Endothelial cell of umbilical vein (primary cell): ENCODE results near the gene GGNBP2. TPM values are rescaled to one million over a fixed set of nuclear protein-coding genes. Genes with fewer than 3 reads are reported as not detected.

Experiments used
- BruUV-seq: library from RNA; stranded (reverse); fragments of 400-500 nt; replicated peaks from 2 replicates; lab custom pipeline; 2021; lab: Mats Ljungman, UMichigan
- CTCF ChIA-PET: fragments of 300-600, 350-600 bp; sonication (Branson Sonifier 250); formaldehyde crosslinking; loops from one replicate; lab custom pipeline; 2021; ENCODE audit warnings: antibody characterized with exemption, inconsistent platforms; lab: Charles Lee
- POLR2A ChIA-PET: fragments of 300-600, 350-600 bp; sonication (Branson Sonifier 250); formaldehyde crosslinking; loops from one replicate; lab custom pipeline; 2021; ENCODE audit warnings: antibody characterized with exemption, inconsistent platforms; lab: Charles Lee
- DNase-seq: peaks from one replicate; pipeline ENCODE4 v3.0.0-alpha.2; 2011; ENCODE audit warnings: low read depth, low spot score
- FAIRE-seq: peaks from 2 replicates; lab custom pipeline; 2011; peaks lifted over from hg19 to GRCh38; lab: Jason Lieb, UNC
- H2AFZ ChIP-seq: 2 replicates; pipeline ENCODE4 v1.6.0; 2012; ENCODE audit warnings: low read depth, low read length, control low read depth, inconsistent platforms
- H3K27ac ChIP-seq: 2 replicates; pipeline ENCODE4 v1.5.1; 2011; ENCODE audit warnings: low read depth, mild to moderate bottlenecking, control low read depth, low read length, moderate library complexity; ENCODE audit not compliant: insufficient read depth
- H3K27me3 ChIP-seq, 2 experiments: 2 replicates each; pipeline versions ENCODE4 v1.6.0 to v1.6.1; 2011; ENCODE audit warnings: low read length in 2 of 2, mixed read lengths in 1 of 2; ENCODE audit not compliant: control insufficient read depth in 2 of 2, insufficient read depth in 2 of 2
- H3K36me3 ChIP-seq, 2 experiments: 2 replicates in 1 of 2; 3 replicates in 1 of 2; pipeline ENCODE4 v1.5.1; 2011; ENCODE audit warnings: low read length in 2 of 2, mild to moderate bottlenecking in 1 of 2, moderate library complexity in 1 of 2; ENCODE audit not compliant: control insufficient read depth in 2 of 2, insufficient read depth in 2 of 2; ENCODE audit errors: extremely low read depth in 1 of 2
- H3K4me1 ChIP-seq: 3 replicates; pipeline ENCODE4 v1.5.1; 2011; ENCODE audit warnings: mild to moderate bottlenecking, low read length; ENCODE audit not compliant: control insufficient read depth, insufficient read depth; ENCODE audit errors: extremely low read depth
- H3K4me2 ChIP-seq: 2 replicates; pipeline ENCODE4 v1.6.1; 2011; ENCODE audit warnings: low read length, control low read depth, mixed read lengths; ENCODE audit not compliant: insufficient read depth
- H3K4me3 ChIP-seq, 3 experiments: fragments of 200-600 bp in 1 of 3; sonication (generic), shearing (Covaris generic) in 1 of 3; replicated peaks in 1 of 3; 2 replicates each; pipeline ENCODE4 v1.5.1; 2011 to 2016; ENCODE audit warnings: control low read depth in 3 of 3, low read length in 3 of 3, mild to moderate bottlenecking in 2 of 3, inconsistent platforms in 1 of 3, low read depth in 1 of 3, moderate library complexity in 1 of 3; ENCODE audit not compliant: insufficient read depth in 1 of 3
- H3K79me2 ChIP-seq: 2 replicates; pipeline ENCODE4 v1.6.0; 2012; ENCODE audit warnings: low read length, inconsistent platforms; ENCODE audit not compliant: control insufficient read depth, insufficient read depth
- H3K9ac ChIP-seq: replicated peaks from 2 replicates; pipeline ENCODE3; 2011; ENCODE audit warnings: low read length, control low read depth; ENCODE audit not compliant: insufficient read depth; ENCODE audit errors: extremely low read depth
- H3K9me1 ChIP-seq: replicated peaks from 3 replicates; pipeline ENCODE4 v1.6.0; 2011; ENCODE audit warnings: mild to moderate bottlenecking, low read length; ENCODE audit not compliant: control insufficient read depth, insufficient read depth; ENCODE audit errors: extremely low read depth
- H3K9me3 ChIP-seq: replicated peaks from 2 replicates; pipeline ENCODE4 v1.5.1; 2012; ENCODE audit warnings: low read length, inconsistent platforms; ENCODE audit not compliant: control insufficient read depth, insufficient read depth
- H4K20me1 ChIP-seq: replicated peaks from 2 replicates; pipeline ENCODE3; 2011; ENCODE audit warnings: mild to moderate bottlenecking, low read length; ENCODE audit not compliant: control insufficient read depth, insufficient read depth; ENCODE audit errors: extremely low read depth
- CTCF ChIP-seq, 2 donors: IDR thresholded peaks; 1 replicate in 1 of 2; 2 replicates in 1 of 2; pipeline ENCODE4 v1.5.1; 2011; ENCODE audit warnings: low read length in 2 of 2, mild to moderate bottlenecking in 2 of 2, moderate library complexity in 2 of 2, control low read depth in 1 of 2, inconsistent platforms in 1 of 2, low read depth in 1 of 2; ENCODE audit not compliant: insufficient read depth in 1 of 2; ENCODE audit errors: extremely low read depth in 1 of 2
- EZH2 ChIP-seq: IDR thresholded peaks from 2 replicates; pipeline ENCODE4 v1.6.1; 2012; ENCODE audit warnings: borderline replicate concordance, low read depth, mild to moderate bottlenecking, moderate library complexity, low read length, inconsistent platforms; ENCODE audit not compliant: severe bottlenecking
- FOS ChIP-seq: IDR thresholded peaks from 2 replicates; pipeline ENCODE4 v1.6.1; 2011; ENCODE audit warnings: mild to moderate bottlenecking, low read length, moderate library complexity, borderline replicate concordance; ENCODE audit not compliant: insufficient read depth
- GATA2 ChIP-seq: IDR thresholded peaks from 2 replicates; pipeline ENCODE4 v1.7.0; 2011; ENCODE audit warnings: low read depth, mild to moderate bottlenecking, moderate library complexity, mixed read lengths, low read length; ENCODE audit not compliant: insufficient read length, insufficient read depth
- JUN ChIP-seq: IDR thresholded peaks from 2 replicates; pipeline ENCODE4 v1.6.1; 2011; ENCODE audit warnings: borderline replicate concordance, low read depth; ENCODE audit not compliant: insufficient read length, insufficient read depth
- MYC ChIP-seq: IDR thresholded peaks from one replicate; pipeline ENCODE4 v1.6.1; 2011; ENCODE audit warnings: mild to moderate bottlenecking, low read depth, low read length
- POLR2A ChIP-seq: IDR thresholded peaks from 2 replicates; pipeline ENCODE4 v1.6.1; 2012; ENCODE audit warnings: low read depth, mild to moderate bottlenecking, control low read depth, low read length
- POLR2AphosphoS5 ChIP-seq: IDR thresholded peaks from 2 replicates; pipeline ENCODE4 v1.6.1; 2012; ENCODE audit warnings: low read depth, mild to moderate bottlenecking, control low read depth, low read length, moderate library complexity; ENCODE audit not compliant: insufficient read depth
- dilution Hi-C: fragments of 300-500 bp; cut with MboI; formaldehyde crosslinking; loops from one replicate; pipeline ENCODE4 v1.15.0; 2019; ENCODE audit warnings: low sequenced_read_pairs; ENCODE audit not compliant: extremely low pct_ligation_motif_present
- intact Hi-C: fragments of 100-400 bp; cut with micrococcal nuclease; formaldehyde crosslinking; loops from one replicate; pipeline ENCODE4 v1.10.0; 2022
- polyA plus RNA-seq, 4 experiments: library from polyadenylated mRNA; depleted of rRNA in 3 of 4; stranded (reverse) in 3 of 4; unstranded in 1 of 4; fragments of >200 nt; gene quantifications; 2 replicates each; pipeline versions ENCODE4 v1.2.1 to v1.2.3, GENCODE V29; 2011 to 2012; ENCODE audit warnings: missing spikeins in 1 of 4
- total RNA-seq: library from RNA; stranded (reverse); gene quantifications from 2 replicates; pipeline ENCODE4 v1.2.3, GENCODE V29; 2021
- TF ChIP-seq, protein P1 (sequence below): IDR thresholded peaks from 2 replicates; pipeline ENCODE4 v1.6.1; 2011; ENCODE audit not compliant: insufficient read depth, insufficient read length

GGNBP2 gene
- total and polyA plus RNA-seq, 2 donors (not counting 3 experiments of a cell fraction or from before 2014, with no cell fraction given): 52.6 to 77.6 TPM

GRCh38 chr17:36524428-36524876 lies 20.3 kb upstream of the GGNBP2 start:
- H3K36me3 ChIP-seq: peaks cover 25 to 26% of the 10 kb centered on the region in 2 experiments
- no peak for TF ChIP-seq FOS
- no peak for TF ChIP-seq MYC
- no peak for TF ChIP-seq EZH2
- no peak for TF ChIP-seq JUN
- no peak for TF ChIP-seq CTCF (IDR thresholded peaks at IDR 0.05; ENCODE audit: extremely low read depth in 1 of 2, insufficient read depth in 1 of 2, low read depth in 1 of 2, low read length in 2 of 2)
- TF ChIP-seq GATA2: no peak
- no peak for TF ChIP-seq POLR2AphosphoS5
- TF ChIP-seq, protein P1, sequence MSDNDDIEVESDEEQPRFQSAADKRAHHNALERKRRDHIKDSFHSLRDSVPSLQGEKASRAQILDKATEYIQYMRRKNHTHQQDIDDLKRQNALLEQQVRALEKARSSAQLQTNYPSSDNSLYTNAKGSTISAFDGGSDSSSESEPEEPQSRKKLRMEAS: no peak
- no peak for TF ChIP-seq POLR2A
- H3K79me2 ChIP-seq: peaks cover 7% of the 10 kb centered on the region
- no peak overlapping the region for H2AFZ ChIP-seq
- no peak overlapping the region for H3K27ac ChIP-seq
- no peak overlapping the region for H3K9ac ChIP-seq
- H3K4me2 ChIP-seq: no peak overlapping the region
- no peaks in the 10 kb centered on the region for H3K27me3 ChIP-seq
- no TSS peak for BruUV-seq
- H3K9me3 ChIP-seq: no peaks in the 10 kb centered on the region
- DNase-seq (no peak), FAIRE-seq (no peak)
- ChIA-PET POLR2A (no interaction called here), CTCF (interaction anchor here (1.4 kb wide), 1 partner anchor 9 kb away, joined by 4 read pairs; no protein-coding TSS in a partner anchor)
- H3K4me1 ChIP-seq: peaks cover 11% of the 10 kb centered on the region
- no peak overlapping the region for H3K4me3 ChIP-seq
- no peaks in the 10 kb centered on the region for H3K9me1 ChIP-seq
- no peaks in the 10 kb centered on the region for H4K20me1 ChIP-seq
- dilution Hi-C loops: no loop called here
- intact Hi-C loops: no loop called here
